ES-I3 (cell line): ENCODE measurements around the gene NELFA.

Experiments
- H3K36me3 ChIP-seq: 2 replicates; pipeline ENCODE4 v1.6.1; 2013; ENCODE audit warnings: mild to moderate bottlenecking, low read length, control low read depth, moderate library complexity; ENCODE audit not compliant: insufficient read depth
- H3K4me1 ChIP-seq: 2 replicates; pipeline ENCODE4 v1.6.1; 2013; ENCODE audit warnings: mild to moderate bottlenecking, control low read depth, low read length; ENCODE audit not compliant: insufficient read depth
- H3K9ac ChIP-seq: 2 replicates; pipeline ENCODE4 v1.6.1; 2013; ENCODE audit warnings: low read depth, mild to moderate bottlenecking, low read length, moderate library complexity
- H3K9me3 ChIP-seq: 2 replicates; pipeline ENCODE4 v1.6.1; 2013; ENCODE audit warnings: mild to moderate bottlenecking, low read length, moderate library complexity; ENCODE audit not compliant: control insufficient read depth, insufficient read depth

The NELFA gene

GRCh38 chr4:1964443-1964842, 44.3 kb downstream of the NELFA start:
- Histone ChIP-seq H3K9me3 (no peaks in the 10 kb centered on the region), H3K36me3 (peaks cover 15% of the 10 kb centered on the region), H3K4me1 (peaks cover 2% of the 10 kb centered on the region; the same call in 1 of the 2 replicates), H3K9ac (no peak overlapping the region)

GRCh38 chr4:1962980-1963379, 45.8 kb downstream of the NELFA start:
- no peak overlapping the region for H3K9ac ChIP-seq
- peaks cover 17% of the 10 kb centered on the region for H3K36me3 ChIP-seq
- H3K4me1 ChIP-seq = peaks cover 2% of the 10 kb centered on the region; the same call in 1 of the 2 replicates
- H3K9me3 ChIP-seq = no peaks in the 10 kb centered on the region

- Histone ChIP-seq H3K4me1 (peaks cover 2% of the 10 kb centered on the region; the same call in 1 of the 2 replicates), H3K9ac (no peak overlapping the region), H3K9me3 (no peaks in the 10 kb centered on the region), H3K36me3 (peaks cover 21% of the 10 kb centered on the region)
These were observed 47.2 kb downstream of the NELFA start for GRCh38 chr4:1961563-1961962.

- Histone ChIP-seq H3K9me3 (no peaks in the 10 kb centered on the region), H3K9ac (no peak overlapping the region), H3K4me1 (peaks cover 2% of the 10 kb centered on the region; the same call in 1 of the 2 replicates), H3K36me3 (peaks cover 21% of the 10 kb centered on the region)
These were observed 47.7 kb downstream of the NELFA start for GRCh38 chr4:1961038-1961437.

GRCh38 chr4:1960170-1960825, 48.5 kb downstream of the NELFA start:
- Histone ChIP-seq H3K9me3 (no peaks in the 10 kb centered on the region), H3K4me1 (peaks cover 2% of the 10 kb centered on the region; the same call in 1 of the 2 replicates), H3K9ac (no peak overlapping the region), H3K36me3 (peaks cover 21% of the 10 kb centered on the region)

GRCh38 chr4:1959104-1959384, 49.7 kb downstream of the NELFA start:
- peaks cover 21% of the 10 kb centered on the region for H3K36me3 ChIP-seq
- no peaks in the 10 kb centered on the region for H3K9me3 ChIP-seq
- H3K9ac ChIP-seq = no peak overlapping the region
- H3K4me1 ChIP-seq = no peaks in the 10 kb centered on the region

- H3K36me3 ChIP-seq = peaks cover 25% of the 10 kb centered on the region
- no peaks in the 10 kb centered on the region for H3K9me3 ChIP-seq
- H3K4me1 ChIP-seq = no peaks in the 10 kb centered on the region
- H3K9ac ChIP-seq = no peak overlapping the region
These were observed 50.3 kb downstream of the NELFA start for GRCh38 chr4:1958276-1959103.

GRCh38 chr4:1956631-1957030, 52.1 kb downstream of the NELFA start:
- Histone ChIP-seq H3K9me3 (no peaks in the 10 kb centered on the region), H3K36me3 (peaks cover 28% of the 10 kb centered on the region), H3K9ac (no peak overlapping the region), H3K4me1 (no peaks in the 10 kb centered on the region)

GRCh38 chr4:1953335-1953734, 55.4 kb downstream of the NELFA start:
- no peaks in the 10 kb centered on the region for H3K9me3 ChIP-seq
- H3K36me3 ChIP-seq = peaks cover 17% of the 10 kb centered on the region; the same call in 1 of the 2 replicates
- H3K9ac ChIP-seq = no peak overlapping the region
- H3K4me1 ChIP-seq = no peaks in the 10 kb centered on the region

GRCh38 chr4:1952719-1953118, 56.1 kb downstream of the NELFA start:
- Histone ChIP-seq H3K9ac (no peak overlapping the region), H3K9me3 (no peaks in the 10 kb centered on the region), H3K4me1 (no peaks in the 10 kb centered on the region), H3K36me3 (peaks cover 16% of the 10 kb centered on the region)

- H3K4me1 ChIP-seq = no peaks in the 10 kb centered on the region
- H3K9me3 ChIP-seq = no peaks in the 10 kb centered on the region
- H3K36me3 ChIP-seq = peaks cover 13% of the 10 kb centered on the region
- H3K9ac ChIP-seq = no peak overlapping the region
These were observed 56.6 kb downstream of the NELFA start for GRCh38 chr4:1952058-1952700.

GRCh38 chr4:1950369-1950768, 58.4 kb downstream of the NELFA start:
- no peak overlapping the region for H3K9ac ChIP-seq
- no peaks in the 10 kb centered on the region for H3K4me1 ChIP-seq
- peaks cover 13% of the 10 kb centered on the region for H3K36me3 ChIP-seq
- no peaks in the 10 kb centered on the region for H3K9me3 ChIP-seq

GRCh38 chr4:1948892-1949436, 59.8 kb downstream of the NELFA start:
- H3K4me1 ChIP-seq = no peaks in the 10 kb centered on the region
- H3K9ac ChIP-seq = no peak overlapping the region
- peaks cover 20% of the 10 kb centered on the region for H3K36me3 ChIP-seq
- no peaks in the 10 kb centered on the region for H3K9me3 ChIP-seq

- Histone ChIP-seq H3K36me3 (peaks cover 16% of the 10 kb centered on the region), H3K9ac (no peak overlapping the region), H3K4me1 (no peaks in the 10 kb centered on the region), H3K9me3 (no peaks in the 10 kb centered on the region)
These were observed 60.5 kb downstream of the NELFA start for GRCh38 chr4:1948232-1948631.
